WI38 (cell line): ENCODE measurements around the gene FAM163A.

Experiments
- H3K4me3 ChIP-seq: 2 replicates; pipeline ENCODE4 v1.5.1; 2011; ENCODE audit warnings: low read depth, mild to moderate bottlenecking, control low read depth, low read length
- CTCF ChIP-seq: IDR thresholded peaks from 2 replicates; pipeline ENCODE4 v1.5.1; 2012; ENCODE audit warnings: low read depth, mild to moderate bottlenecking, control low read depth, low read length

The FAM163A gene

GRCh38 chr1:179767996-179768395 lies 24.9 kb downstream of the FAM163A start:
- no peak overlapping the region for H3K4me3 ChIP-seq
- no peak for TF ChIP-seq CTCF

- no peak overlapping the region for H3K4me3 ChIP-seq
- no peak for TF ChIP-seq CTCF
Observed at GRCh38 chr1:179770887-179771502, 27.9 kb downstream of the FAM163A start.

GRCh38 chr1:179773264-179773663 lies 30.2 kb downstream of the FAM163A start:
- TF ChIP-seq CTCF, result no peak
- no peak overlapping the region for H3K4me3 ChIP-seq

- H3K4me3 ChIP-seq, result no peak overlapping the region
- no peak for TF ChIP-seq CTCF
Observed at GRCh38 chr1:179774000-179774399, 30.9 kb downstream of the FAM163A start.

- no peak for TF ChIP-seq CTCF
- H3K4me3 ChIP-seq, result peak overlapping the region; percentile 29; the same call in 1 of the 2 replicates
Observed at GRCh38 chr1:179774566-179774965, 31.5 kb downstream of the FAM163A start.

- peak overlapping the region; percentile 29; the same call in 1 of the 2 replicates for H3K4me3 ChIP-seq
- TF ChIP-seq CTCF, result no peak
Observed at GRCh38 chr1:179775009-179775408, 31.9 kb downstream of the FAM163A start.

- no peak for TF ChIP-seq CTCF
- no peak overlapping the region for H3K4me3 ChIP-seq
Observed at GRCh38 chr1:179776831-179777230, 33.7 kb downstream of the FAM163A start.
